AG08395 (cell line): ENCODE measurements around the gene IGSF9.

Source experiments
- DNase-seq: peaks from one replicate; pipeline ENCODE4 v3.0.0; 2012; ENCODE audit warnings: mixed read lengths, low spot score

The IGSF9 gene

GRCh38 chr1:159945483-159946241 is at the start of gene IGSF9:
IGSF9 (minus strand) TSS chr1:159945613; CDS start chr1:159943454, 2,159 bp downstream.
- DNase-seq = peak; percentile 75

GRCh38 chr1:159994896-159995295 is 49.5 kb upstream of the IGSF9 start:
- no peak for DNase-seq

- DNase-seq = no peak
Measured at GRCh38 chr1:159993911-159994310, 48.5 kb upstream of the IGSF9 start.

DNA sequence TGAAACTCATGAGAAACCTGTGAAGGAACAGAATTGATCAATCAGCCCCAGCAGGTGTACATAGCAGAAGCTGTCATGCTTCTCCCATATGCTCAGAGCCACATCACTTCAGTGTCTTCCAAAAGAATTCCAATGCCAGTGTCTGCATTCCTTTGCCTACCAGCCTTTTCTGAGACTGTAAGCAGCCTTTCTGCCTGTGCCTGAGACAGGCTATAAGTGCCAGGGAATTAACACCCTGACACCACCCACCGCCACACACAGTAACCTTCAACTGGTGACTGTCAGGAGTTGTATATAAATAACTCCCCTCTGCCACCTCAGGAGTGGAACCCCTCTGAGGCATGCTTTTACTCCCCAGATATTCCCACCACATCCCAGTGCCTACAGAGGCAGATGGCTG is 46.7 kb upstream of the IGSF9 start:
- peak; percentile 17 for DNase-seq

DNA sequence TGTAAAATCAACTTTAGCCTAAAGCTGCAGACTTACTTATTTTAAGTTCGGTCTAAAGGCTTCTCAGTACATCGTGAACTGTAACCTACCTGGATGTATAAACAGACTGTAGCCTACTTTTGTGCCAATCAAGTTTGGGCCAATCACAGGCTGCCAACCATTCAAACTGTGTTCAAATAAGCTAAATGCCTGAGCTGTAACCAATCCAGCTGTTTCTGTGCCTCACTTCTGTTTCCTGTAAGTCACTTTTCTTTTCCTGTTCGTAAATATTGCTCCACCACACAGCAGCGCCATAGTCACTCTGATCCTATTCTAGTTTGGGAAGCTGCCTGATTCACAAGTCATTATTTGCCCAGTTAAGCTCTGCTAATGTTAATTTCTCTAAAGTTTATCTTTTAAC is 46.1 kb upstream of the IGSF9 start:
- peak; percentile 17 for DNase-seq

- DNase-seq = no peak
Measured at GRCh38 chr1:159990005-159990404, 44.6 kb upstream of the IGSF9 start.

DNA sequence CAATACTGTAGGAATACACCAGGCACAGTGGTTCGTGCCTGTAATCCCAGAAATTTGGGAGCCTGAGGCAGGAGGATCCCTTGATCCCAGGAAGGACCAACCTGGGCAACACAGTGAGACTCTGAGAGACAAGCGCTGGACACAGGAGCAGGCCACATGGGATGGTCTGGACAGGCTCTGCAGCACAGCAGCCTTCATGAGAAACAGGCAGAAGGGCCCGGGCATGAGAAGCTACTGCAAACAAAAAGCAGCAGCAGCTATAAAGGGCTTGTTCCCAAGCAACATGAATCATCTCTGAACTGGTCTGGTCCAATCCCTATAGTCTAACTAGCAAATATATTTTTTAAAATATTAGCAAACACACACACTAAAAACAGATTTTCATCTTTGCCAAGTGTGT is 44.2 kb upstream of the IGSF9 start:
- DNase-seq = peak; percentile 39

- no peak for DNase-seq
Measured at GRCh38 chr1:159988006-159988405, 42.6 kb upstream of the IGSF9 start.

DNA sequence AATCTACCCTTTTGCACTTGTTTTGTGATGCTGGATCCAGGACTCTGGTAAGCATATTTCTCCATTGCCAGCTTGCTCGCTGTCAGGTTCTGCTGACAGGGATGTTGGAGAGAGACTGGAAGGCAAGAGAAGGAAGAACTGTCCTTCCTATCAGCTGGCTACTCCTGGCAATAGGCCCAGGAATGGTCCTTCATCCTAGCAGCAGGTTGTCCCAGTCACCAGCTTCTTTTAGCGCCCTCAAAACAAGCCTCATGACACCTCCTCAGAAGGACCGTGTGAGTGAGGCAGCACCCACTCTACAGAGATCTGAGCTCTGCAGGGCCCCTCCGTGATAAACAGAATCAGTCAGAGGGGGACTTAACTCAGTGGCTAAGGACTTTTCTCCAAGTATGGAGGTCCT is 41.8 kb upstream of the IGSF9 start:
- no peak for DNase-seq

DNA sequence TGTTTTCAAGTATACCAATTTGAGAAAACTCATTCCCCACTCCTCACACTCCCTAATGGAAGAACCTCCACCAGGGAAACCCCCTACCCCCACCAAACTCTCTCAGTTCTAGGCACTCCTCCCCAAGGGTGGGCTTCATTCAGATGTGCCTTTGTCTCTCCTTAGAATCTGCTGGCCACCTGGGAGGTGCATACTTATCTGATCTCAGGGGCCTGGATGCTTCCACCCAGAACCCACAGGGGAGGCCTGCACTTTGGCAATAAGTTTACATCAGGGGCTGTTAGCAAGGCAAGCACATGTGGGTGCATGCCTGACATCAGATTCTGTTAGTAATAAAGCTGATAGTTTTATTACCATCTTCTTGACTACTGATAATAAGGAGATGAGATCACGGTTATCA is 41.1 kb upstream of the IGSF9 start:
- DNase-seq = no peak

DNA sequence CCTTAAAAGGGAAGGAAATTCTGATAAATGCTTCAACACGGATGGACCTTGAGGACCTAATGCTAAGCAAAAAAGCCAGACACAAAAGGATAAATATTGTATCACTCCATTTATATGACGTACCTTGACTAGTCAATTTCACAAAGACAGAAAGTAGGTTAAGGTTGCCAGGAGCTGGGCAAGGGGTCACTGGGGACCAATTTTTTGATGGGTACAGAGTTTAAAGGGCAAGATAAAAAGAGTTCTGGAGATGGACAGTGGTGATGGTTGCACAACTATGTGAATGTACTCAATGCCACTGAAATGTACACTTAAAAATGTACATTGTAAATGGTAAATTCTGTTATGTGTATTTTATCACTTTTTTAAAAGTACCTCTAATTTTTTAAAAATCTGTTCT is 40.7 kb upstream of the IGSF9 start:
- DNase-seq = no peak

DNA sequence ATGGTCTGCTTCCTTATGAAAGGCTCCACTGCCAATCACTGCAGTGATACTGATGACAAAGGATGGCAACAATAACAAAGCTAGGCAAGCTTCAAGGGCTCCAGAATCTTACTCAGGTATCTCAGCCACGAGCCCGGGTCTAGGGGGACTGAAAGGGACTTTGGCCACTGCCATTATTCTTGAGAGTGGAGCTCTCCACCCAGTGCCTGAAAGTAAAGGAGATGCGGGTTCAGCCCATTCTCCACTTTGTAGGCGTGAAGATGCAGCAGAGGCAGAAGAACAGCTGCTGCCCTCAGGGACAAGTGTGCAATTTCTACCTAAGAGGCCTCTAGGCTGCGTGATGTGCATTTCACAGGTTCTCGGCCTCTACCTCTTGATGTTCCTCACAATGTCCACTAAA is 40.1 kb upstream of the IGSF9 start:
- no peak for DNase-seq

GRCh38 chr1:159983681-159984080 is 38.3 kb upstream of the IGSF9 start:
- no peak for DNase-seq

DNA sequence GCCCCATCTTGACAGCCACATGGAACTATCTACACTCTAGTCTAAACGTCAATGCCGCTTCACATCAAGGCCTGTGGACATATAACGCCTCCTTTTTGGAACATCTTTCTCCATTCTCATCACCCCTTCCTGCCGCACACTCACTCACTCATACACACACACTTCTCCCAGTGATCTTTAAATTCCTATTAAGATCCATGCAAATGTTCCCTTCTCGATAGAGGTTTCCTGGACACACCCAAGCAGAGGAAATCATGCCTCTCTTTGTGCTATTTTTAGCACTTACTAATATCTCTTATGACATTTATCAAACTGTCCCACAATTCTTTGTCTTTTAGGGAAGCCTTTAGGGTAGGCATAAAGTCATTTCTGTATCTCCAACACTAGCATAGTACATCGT is 36.9 kb upstream of the IGSF9 start:
- no peak for DNase-seq

- DNase-seq = no peak
Measured at GRCh38 chr1:159981351-159982055, 36.1 kb upstream of the IGSF9 start.

DNA sequence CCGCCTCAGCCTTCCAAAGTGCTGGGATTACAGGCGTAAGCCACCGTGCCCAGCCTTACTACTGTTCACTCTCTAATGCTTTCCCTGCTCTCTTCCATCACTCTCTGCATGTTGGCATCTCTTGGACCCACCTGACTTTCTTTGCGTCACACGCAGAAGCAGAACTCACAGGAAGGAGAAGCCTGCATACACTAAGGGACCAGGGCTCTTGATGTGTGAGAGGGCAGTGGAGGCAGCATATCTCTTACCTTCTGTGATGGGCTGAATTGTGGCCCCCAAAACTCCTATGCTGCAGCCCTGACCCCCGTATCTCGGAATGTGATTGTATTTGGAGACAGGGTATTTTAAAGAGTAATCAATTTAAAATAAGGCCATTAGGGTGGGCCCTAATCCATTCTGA is 35.4 kb upstream of the IGSF9 start:
- DNase-seq = no peak

GRCh38 chr1:159980076-159980475 is 34.7 kb upstream of the IGSF9 start:
- no peak for DNase-seq

- DNase-seq = no peak
Measured at GRCh38 chr1:159979257-159979656, 33.8 kb upstream of the IGSF9 start.

DNA sequence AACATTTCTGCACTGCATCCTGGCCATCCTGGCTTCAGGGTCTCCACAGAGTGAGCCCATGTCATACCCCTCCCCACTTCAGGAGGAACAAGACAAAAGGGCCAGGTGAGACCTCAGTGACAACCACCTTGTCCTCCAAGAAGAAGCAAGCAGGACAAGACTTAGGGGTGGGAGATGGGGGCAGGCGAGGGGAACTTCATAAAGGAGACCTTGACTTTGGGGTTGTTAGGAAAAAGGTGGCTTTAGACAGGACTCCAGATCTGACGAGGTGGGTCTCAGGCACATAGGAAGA is 32.6 kb upstream of the IGSF9 start:
- no peak for DNase-seq

GRCh38 chr1:159977364-159978106 is 32.1 kb upstream of the IGSF9 start:
- no peak for DNase-seq

DNA sequence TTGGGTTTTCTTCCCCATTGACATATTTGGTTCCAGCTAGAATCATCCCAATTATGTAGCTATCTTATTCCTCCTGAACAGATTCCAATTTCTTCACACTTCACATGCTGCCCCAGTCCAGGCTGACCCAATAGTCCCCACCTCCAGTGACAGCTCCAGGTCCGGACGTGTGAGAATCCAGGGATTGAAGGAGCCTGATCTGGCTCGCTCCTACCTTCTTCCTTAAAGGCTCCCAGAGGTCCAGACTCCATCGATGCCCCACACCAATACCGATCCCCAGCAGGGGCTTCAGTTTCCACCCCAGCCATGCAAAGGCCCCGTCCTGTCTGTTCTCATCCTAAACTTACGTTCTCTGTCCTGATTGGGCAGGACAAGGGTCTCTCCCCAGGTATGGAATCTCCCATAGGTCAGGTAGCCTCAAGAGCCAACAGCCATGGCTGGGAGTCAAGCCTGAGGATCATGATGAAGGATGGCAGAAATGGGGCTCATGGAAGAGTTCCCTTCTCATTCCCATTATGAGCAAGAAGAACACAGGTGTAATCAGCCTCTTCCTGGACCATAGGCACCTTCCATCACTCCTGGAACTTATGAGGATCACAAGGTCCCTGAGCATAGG is 29.0 kb upstream of the IGSF9 start:
- no peak for DNase-seq

- no peak for DNase-seq
Measured at GRCh38 chr1:159973350-159973940, 28.0 kb upstream of the IGSF9 start.
